KMS-11 (cell line): ENCODE measurements around the gene FANCC.

Experiments used
- H2AFZ ChIP-seq: fragments of 200-600 bp; sonication (generic); 2 replicates; pipeline ENCODE4 v1.6.1; 2016; ENCODE audit warnings: antibody characterized with exemption, mixed run types, low read depth
- H3K27ac ChIP-seq: fragments of 200-600 bp; sonication (generic); 2 replicates; pipeline ENCODE4 v1.6.1; 2016; ENCODE audit warnings: mild to moderate bottlenecking, mixed run types
- H3K27me3 ChIP-seq: fragments of 200-600 bp; sonication (generic); 2 replicates; pipeline ENCODE4 v1.6.1; 2017; ENCODE audit warnings: mild to moderate bottlenecking, low read depth, mixed run types, moderate library complexity; ENCODE audit not compliant: insufficient read depth
- H3K36me3 ChIP-seq: fragments of 200-600 bp; sonication (generic); 2 replicates; pipeline ENCODE4 v1.6.1; 2017; ENCODE audit warnings: mild to moderate bottlenecking, mixed run types; ENCODE audit not compliant: insufficient read depth
- H3K4me1 ChIP-seq: fragments of 200-600 bp; sonication (generic); 2 replicates; pipeline ENCODE4 v1.6.1; 2016; ENCODE audit warnings: mild to moderate bottlenecking, low read depth, mixed run types; ENCODE audit not compliant: poor library complexity, severe bottlenecking
- H3K4me2 ChIP-seq: fragments of 200-600 bp; sonication (generic); 2 replicates; pipeline ENCODE4 v1.7.0; 2016; ENCODE audit warnings: mild to moderate bottlenecking, mixed run types
- H3K4me3 ChIP-seq: fragments of 200-600 bp; sonication (generic); IDR thresholded peaks from 2 replicates; pipeline ENCODE4 v1.6.1; 2017; ENCODE audit warnings: low read depth, low read length, mixed read lengths; ENCODE audit not compliant: insufficient read depth
- H3K79me2 ChIP-seq: fragments of 200-600 bp; sonication (generic); 2 replicates; pipeline ENCODE4 v1.6.1; 2016; ENCODE audit warnings: low read depth, mixed run types; ENCODE audit not compliant: insufficient read depth
- H3K9ac ChIP-seq: fragments of 200-600 bp; sonication (generic); 2 replicates; pipeline ENCODE4 v1.6.1; 2016; ENCODE audit warnings: mild to moderate bottlenecking, mixed run types
- H4K20me1 ChIP-seq: fragments of 200-600 bp; sonication (generic); 2 replicates; pipeline ENCODE4 v1.6.1; 2016; ENCODE audit warnings: mild to moderate bottlenecking, mixed run types; ENCODE audit not compliant: insufficient read depth
- CTCF ChIP-seq: fragments of 200-600 bp; sonication (generic); conservative IDR thresholded peaks from 2 replicates; pipeline ENCODE4 v1.6.1; 2017; ENCODE audit warnings: low read depth, mild to moderate bottlenecking, antibody characterized with exemption, low read length, moderate library complexity, mixed read lengths

The FANCC gene

GRCh38 chr9:95074632-95075031, 242.9 kb downstream of the FANCC start:
- H3K36me3 ChIP-seq = no peaks in the 10 kb centered on the region
- no peaks in the 10 kb centered on the region for H4K20me1 ChIP-seq

GRCh38 chr9:95073918-95074317, 243.6 kb downstream of the FANCC start:
- no peaks in the 10 kb centered on the region for H3K36me3 ChIP-seq
- H3K9ac ChIP-seq = no peak overlapping the region
- no peak for TF ChIP-seq CTCF
- H3K79me2 ChIP-seq = no peaks in the 10 kb centered on the region
- H4K20me1 ChIP-seq = no peaks in the 10 kb centered on the region
- no peaks in the 10 kb centered on the region for H3K27me3 ChIP-seq
- no peak overlapping the region for H3K4me3 ChIP-seq
- H3K4me2 ChIP-seq = no peak overlapping the region
- H3K4me1 ChIP-seq = no peaks in the 10 kb centered on the region
- no peak overlapping the region for H2AFZ ChIP-seq
- no peak overlapping the region for H3K27ac ChIP-seq

More at GRCh38 chr9:95074632-95075031, 242.9 kb downstream of the FANCC start:
- no peaks in the 10 kb centered on the region for H3K27me3 ChIP-seq
- no peak overlapping the region for H3K9ac ChIP-seq
- H3K79me2 ChIP-seq = no peaks in the 10 kb centered on the region
- no peak overlapping the region for H3K4me3 ChIP-seq
- no peak overlapping the region for H2AFZ ChIP-seq
- H3K27ac ChIP-seq = no peak overlapping the region
- no peaks in the 10 kb centered on the region for H3K4me1 ChIP-seq
- H3K4me2 ChIP-seq = no peak overlapping the region
- TF ChIP-seq CTCF = no peak

- Histone ChIP-seq H3K27me3 (no peaks in the 10 kb centered on the region), H3K79me2 (no peaks in the 10 kb centered on the region), H3K27ac (no peak overlapping the region), H2AFZ (no peak overlapping the region), H3K36me3 (no peaks in the 10 kb centered on the region), H4K20me1 (no peaks in the 10 kb centered on the region), H3K9ac (no peak overlapping the region), H3K4me3 (no peak overlapping the region), H3K4me2 (no peak overlapping the region), H3K4me1 (no peaks in the 10 kb centered on the region)
- no peak for TF ChIP-seq CTCF
Observed at GRCh38 chr9:95073042-95073607, 244.4 kb downstream of the FANCC start.

GRCh38 chr9:95071925-95072324, 245.6 kb downstream of the FANCC start:
- Histone ChIP-seq H2AFZ (no peak overlapping the region), H3K27me3 (no peaks in the 10 kb centered on the region), H3K36me3 (no peaks in the 10 kb centered on the region), H3K79me2 (no peaks in the 10 kb centered on the region), H3K4me1 (no peaks in the 10 kb centered on the region), H3K9ac (no peak overlapping the region), H3K27ac (no peak overlapping the region), H4K20me1 (no peaks in the 10 kb centered on the region), H3K4me2 (no peak overlapping the region), H3K4me3 (no peak overlapping the region)
- no peak for TF ChIP-seq CTCF
